VCaP (cell line): ENCODE results near the gene DBET.
A peak's percentile ranks its signal among the peaks of the same experiment; 100 is the strongest.
"Not testable (repeated sequence)": the region's sequence is repeated elsewhere in the genome, so short reads cannot be mapped to it uniquely, and the experiment has no call there.

Experiments
- H3K27ac ChIP-seq: fragments of 450-650 bp; 2 replicates; pipeline ENCODE4 v1.5.1; 2017

The DBET gene

GRCh38 chr4:190094031-190094430 is 29.7 kb downstream of the DBET start:
- H3K27ac ChIP-seq, result not testable (repeated sequence)

- H3K27ac ChIP-seq, result not testable (repeated sequence)
These were observed 31.0 kb downstream of the DBET start for GRCh38 chr4:190095335-190095734.

- H3K27ac ChIP-seq, result not testable (repeated sequence)
These were observed 35.3 kb downstream of the DBET start for GRCh38 chr4:190099605-190100004.

GRCh38 chr4:190101525-190101924 is 37.2 kb downstream of the DBET start:
- H3K27ac ChIP-seq, result not testable (repeated sequence)

- not testable (repeated sequence) for H3K27ac ChIP-seq
These were observed 41.9 kb downstream of the DBET start for GRCh38 chr4:190106191-190106590.

GRCh38 chr4:190106611-190107480 is 42.5 kb downstream of the DBET start:
- H3K27ac ChIP-seq, result not testable (repeated sequence)

- H3K27ac ChIP-seq, result not testable (repeated sequence)
These were observed 43.6 kb downstream of the DBET start for GRCh38 chr4:190107766-190108485.

GRCh38 chr4:190108756-190109155 is 44.5 kb downstream of the DBET start:
- not testable (repeated sequence) for H3K27ac ChIP-seq

GRCh38 chr4:190109390-190110011 is 45.2 kb downstream of the DBET start:
- peak overlapping the region; percentile 4 for H3K27ac ChIP-seq

GRCh38 chr4:190110033-190110432 is 45.7 kb downstream of the DBET start:
- peak overlapping the region; percentile 4 for H3K27ac ChIP-seq

GRCh38 chr4:190110570-190111295 is 46.4 kb downstream of the DBET start:
- peak overlapping the region; percentile 4 for H3K27ac ChIP-seq

- not testable (repeated sequence) for H3K27ac ChIP-seq
These were observed 48.6 kb downstream of the DBET start for GRCh38 chr4:190112879-190113278.

- not testable (repeated sequence) for H3K27ac ChIP-seq
These were observed 50.7 kb downstream of the DBET start for GRCh38 chr4:190114991-190115390.
